Measurements from ENCODE around the gene PAM. TPM values are rescaled to one million over a fixed set of nuclear protein-coding genes. Genes with fewer than 3 reads are reported as not detected.

PAM gene
- total RNA-seq, 4 donors from 2014 or later = 132 to 224 (median 184) TPM

DNA sequence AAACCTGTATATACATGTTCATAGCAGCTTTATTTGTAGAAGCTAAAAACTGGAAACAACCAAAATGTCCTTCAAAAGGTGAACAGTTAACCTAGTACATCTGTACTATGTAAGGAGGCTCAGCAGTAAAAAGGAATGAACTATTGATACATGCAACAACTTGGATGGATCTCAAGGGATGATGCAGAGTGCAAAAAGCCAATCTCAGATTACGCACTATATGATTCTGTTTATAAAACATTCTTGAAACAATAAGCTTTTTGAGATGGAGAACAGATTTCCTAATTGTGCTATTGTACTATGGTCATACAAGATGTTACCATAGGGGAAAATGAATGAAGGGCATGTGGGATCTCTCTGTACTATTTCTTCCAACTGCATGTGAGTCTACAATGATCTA, 88.9 kb downstream of the PAM start:
- TF ChIP-seq, protein P1, sequence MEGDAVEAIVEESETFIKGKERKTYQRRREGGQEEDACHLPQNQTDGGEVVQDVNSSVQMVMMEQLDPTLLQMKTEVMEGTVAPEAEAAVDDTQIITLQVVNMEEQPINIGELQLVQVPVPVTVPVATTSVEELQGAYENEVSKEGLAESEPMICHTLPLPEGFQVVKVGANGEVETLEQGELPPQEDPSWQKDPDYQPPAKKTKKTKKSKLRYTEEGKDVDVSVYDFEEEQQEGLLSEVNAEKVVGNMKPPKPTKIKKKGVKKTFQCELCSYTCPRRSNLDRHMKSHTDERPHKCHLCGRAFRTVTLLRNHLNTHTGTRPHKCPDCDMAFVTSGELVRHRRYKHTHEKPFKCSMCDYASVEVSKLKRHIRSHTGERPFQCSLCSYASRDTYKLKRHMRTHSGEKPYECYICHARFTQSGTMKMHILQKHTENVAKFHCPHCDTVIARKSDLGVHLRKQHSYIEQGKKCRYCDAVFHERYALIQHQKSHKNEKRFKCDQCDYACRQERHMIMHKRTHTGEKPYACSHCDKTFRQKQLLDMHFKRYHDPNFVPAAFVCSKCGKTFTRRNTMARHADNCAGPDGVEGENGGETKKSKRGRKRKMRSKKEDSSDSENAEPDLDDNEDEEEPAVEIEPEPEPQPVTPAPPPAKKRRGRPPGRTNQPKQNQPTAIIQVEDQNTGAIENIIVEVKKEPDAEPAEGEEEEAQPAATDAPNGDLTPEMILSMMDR (IDR thresholded peaks at IDR 0.05) = no peak
- no peak for TF ChIP-seq POLR2A (IDR thresholded peaks at IDR 0.05)
- no peak for TF ChIP-seq EP300 (IDR thresholded peaks at IDR 0.05)
- H3K27ac ChIP-seq = no peak overlapping the region
- no peaks in the 10 kb centered on the region for H3K27me3 ChIP-seq
- DNase-seq (ENCODE audit: low spot score in 2 of 2) = no peak
- H3K36me3 ChIP-seq = no peaks in the 10 kb centered on the region
- no peaks in the 10 kb centered on the region for H3K4me1 ChIP-seq
- no peaks in the 10 kb centered on the region for H3K9me3 ChIP-seq
- H3K4me3 ChIP-seq = no peak overlapping the region
- WGBS, 2 donors = 79 to 87% methylated on average over 1 of the region's 1 CpG

DNA sequence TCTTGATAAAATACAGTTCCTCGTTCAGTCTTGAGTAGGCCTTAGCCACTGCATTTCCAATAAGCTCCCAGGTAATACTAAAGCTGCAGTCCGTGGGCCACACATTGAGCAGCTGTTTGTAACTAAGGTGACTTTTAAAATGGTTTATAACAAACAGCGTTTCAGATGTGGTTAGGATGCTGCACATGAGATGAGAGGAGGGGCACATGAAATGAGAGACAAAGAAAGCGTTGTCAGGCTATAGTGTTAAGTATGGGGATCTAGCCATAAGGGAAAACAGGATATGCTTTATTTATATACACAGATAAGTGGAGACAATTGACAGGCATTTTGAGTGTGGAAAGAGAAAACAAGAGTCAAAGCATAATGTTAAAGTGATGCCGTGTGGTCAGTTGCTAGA, 89.9 kb downstream of the PAM start:
- Histone ChIP-seq H3K4me3 (no peak overlapping the region), H3K36me3 (no peaks in the 10 kb centered on the region), H3K9me3 (no peaks in the 10 kb centered on the region), H3K27me3 (no peaks in the 10 kb centered on the region), H3K4me1 (no peaks in the 10 kb centered on the region), H3K27ac (no peak overlapping the region)
- TF ChIP-seq EP300 (IDR thresholded peaks at IDR 0.05) = no peak
- TF ChIP-seq, protein P1 (IDR thresholded peaks at IDR 0.05) = no peak
- no peak for TF ChIP-seq POLR2A (IDR thresholded peaks at IDR 0.05)
- 68 to 73% methylated on average over 5 of the region's 5 CpGs for WGBS, 2 donors
- no peak for DNase-seq (ENCODE audit: low spot score in 2 of 2)

DNA sequence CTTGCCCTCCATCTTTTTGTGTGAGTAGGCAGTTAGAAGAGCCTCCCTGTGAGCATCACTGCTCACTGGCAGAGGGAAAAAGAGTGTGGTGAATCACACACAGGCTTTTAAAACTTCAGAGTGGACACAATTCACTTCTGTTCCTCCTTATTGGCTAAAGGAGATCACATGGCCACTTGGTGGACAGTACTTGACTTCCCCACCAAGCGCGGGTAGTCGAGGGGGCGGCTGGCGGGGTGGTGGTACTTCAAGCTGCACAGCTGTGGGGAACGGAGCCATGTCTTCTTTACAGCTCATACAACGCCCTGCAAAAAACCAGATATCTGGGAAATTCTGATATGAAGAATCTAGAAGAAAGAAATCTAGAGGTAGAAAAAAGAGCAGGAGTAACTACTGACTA, 95.4 kb downstream of the PAM start:
- H3K4me1 ChIP-seq = peaks cover 0 to 7% (median 0%) of the 10 kb centered on the region in 4 donors
- H3K36me3 ChIP-seq = no peaks in the 10 kb centered on the region
- no peak for DNase-seq (ENCODE audit: low spot score in 2 of 2)
- H3K9me3 ChIP-seq = no peaks in the 10 kb centered on the region
- H3K4me3 ChIP-seq = no peak overlapping the region
- H3K27ac ChIP-seq = no peak overlapping the region
- 93 to 99% methylated on average over 7 of the region's 7 CpGs for WGBS, 2 donors
- H3K27me3 ChIP-seq = no peaks in the 10 kb centered on the region
- TF ChIP-seq EP300 (IDR thresholded peaks at IDR 0.05) (no peak), POLR2A (IDR thresholded peaks at IDR 0.05) (no peak)
- TF ChIP-seq, protein P1 (IDR thresholded peaks at IDR 0.05) = no peak

DNA sequence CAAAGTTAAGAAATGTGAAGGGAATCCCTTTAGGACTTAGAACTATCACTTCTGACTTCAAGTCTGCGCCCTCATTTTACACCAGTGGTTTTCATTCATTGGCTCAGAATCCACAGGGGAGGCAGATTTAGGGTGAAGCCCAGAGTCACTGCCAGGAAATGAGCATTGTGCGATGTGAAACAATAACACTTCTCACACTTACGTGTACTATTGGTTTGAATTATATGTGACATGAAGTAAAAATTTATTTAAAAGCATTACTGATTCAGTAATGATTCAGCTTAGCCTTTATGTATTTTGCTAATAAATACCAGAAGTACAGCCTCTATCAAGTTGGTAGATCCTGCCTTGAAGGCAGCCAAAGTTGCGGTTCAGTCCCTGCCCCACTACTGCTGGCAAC, 98.6 kb downstream of the PAM start:
- WGBS, 2 donors = 87 to 96% methylated on average over 4 of the region's 4 CpGs
- Histone ChIP-seq H3K4me3 (no peak overlapping the region), H3K27me3 (no peaks in the 10 kb centered on the region), H3K36me3 (no peaks in the 10 kb centered on the region), H3K27ac (no peak overlapping the region), H3K9me3 (no peaks in the 10 kb centered on the region), H3K4me1 (peaks cover 0 to 7% (median 0%) of the 10 kb centered on the region in 4 donors)
- DNase-seq (ENCODE audit: low spot score in 2 of 2) = no peak
- TF ChIP-seq EP300 (IDR thresholded peaks at IDR 0.05) (no peak), POLR2A (IDR thresholded peaks at IDR 0.05) (no peak)
- TF ChIP-seq, protein P1 (IDR thresholded peaks at IDR 0.05) = no peak

DNA sequence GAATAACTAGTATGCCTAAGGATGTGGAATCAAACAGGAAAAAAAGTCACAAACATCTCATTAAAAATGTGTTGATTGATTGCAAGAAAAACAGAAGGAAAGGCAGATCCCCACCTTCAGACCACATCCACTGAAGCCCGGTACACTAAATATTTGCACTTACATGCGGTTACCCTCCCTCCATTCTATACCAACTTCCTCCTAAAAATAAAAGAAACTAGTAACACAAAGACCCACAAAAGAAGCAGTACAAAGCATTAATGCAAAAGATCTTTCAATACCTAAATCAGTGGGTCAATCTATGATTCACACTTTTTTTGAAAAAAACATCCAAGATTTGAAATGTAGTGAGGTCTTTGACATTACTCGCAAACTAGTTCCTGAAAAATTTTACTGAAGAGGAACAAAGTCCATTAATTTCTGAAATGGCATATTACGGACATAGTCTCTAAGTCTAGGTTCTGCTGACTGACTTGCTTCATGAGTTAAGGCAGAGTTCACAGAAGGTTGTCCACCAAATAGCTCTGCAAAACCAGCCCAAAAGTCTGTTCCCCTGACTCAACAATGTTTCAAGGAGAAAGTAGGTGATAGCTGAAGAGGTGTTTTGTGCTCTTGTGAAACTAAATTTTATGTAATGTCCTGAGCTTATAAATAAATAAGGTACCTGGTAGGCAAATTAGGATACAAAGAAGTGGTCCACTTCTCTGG, 100.7 kb downstream of the PAM start:
- no peak overlapping the region for H3K27ac ChIP-seq
- WGBS, 2 donors = 82 to 87% methylated on average over 4 of the region's 4 CpGs

More for the DNA sequence above, 100.7 kb downstream of the PAM start:
- no peaks in the 10 kb centered on the region for H3K36me3 ChIP-seq
- H3K4me1 ChIP-seq = peaks cover 0 to 7% (median 0%) of the 10 kb centered on the region in 4 donors
- TF ChIP-seq, protein P1 (IDR thresholded peaks at IDR 0.05) = no peak
- TF ChIP-seq EP300 (IDR thresholded peaks at IDR 0.05) (no peak), POLR2A (IDR thresholded peaks at IDR 0.05) (no peak)
- H3K4me3 ChIP-seq = no peak overlapping the region
- no peaks in the 10 kb centered on the region for H3K27me3 ChIP-seq
- H3K9me3 ChIP-seq = no peaks in the 10 kb centered on the region
- DNase-seq (ENCODE audit: low spot score in 2 of 2) = no peak
